Left lung (tissue), 10 donors: ENCODE results near the gene DDRGK1. TPM values are rescaled to one million over a fixed set of nuclear protein-coding genes. Genes with fewer than 3 reads are reported as not detected.
A peak's percentile ranks its signal among the peaks of the same experiment; 100 is the strongest.
"Not testable (repeated sequence)": the region's sequence is repeated elsewhere in the genome, so short reads cannot be mapped to it uniquely, and the experiment has no call there.

ENCODE experiments used
- ATAC-seq: fragments of 200-7000 bp; cut with Tn5 transposase; one replicate; pipeline ENCODE4 v1.9.1; 2020; ENCODE audit warnings: moderate library complexity
- DNase-seq, 4 donors: peaks; one replicate each; pipeline ENCODE4 v3.0.0-alpha.2; 2013 to 2020
- H3K27ac ChIP-seq, 2 donors: fragments of 200-600 bp; sonication (generic) in 1 of 2; one replicate each; pipeline versions ENCODE4 v1.5.0 to v1.8.0; 2020 to 2021
- H3K27me3 ChIP-seq, 2 donors: fragments of 200-600 bp; sonication (generic) in 1 of 2; one replicate each; pipeline versions ENCODE4 v1.5.0 to v1.8.0; 2020 to 2021
- H3K36me3 ChIP-seq, 2 donors: fragments of 200-600 bp; sonication (generic) in 1 of 2; one replicate each; pipeline versions ENCODE4 v1.5.0 to v1.8.0; 2020 to 2021
- H3K4me1 ChIP-seq, 2 donors: fragments of 200-600 bp; one replicate each; pipeline ENCODE4 v1.8.0; 2021
- H3K4me3 ChIP-seq, 2 donors: fragments of 200-600 bp; sonication (generic) in 1 of 2; one replicate each; pipeline versions ENCODE4 v1.5.0 to v1.8.0; 2020 to 2021; ENCODE audit warnings: mild to moderate bottlenecking in 1 of 2
- H3K9me3 ChIP-seq, 2 donors: fragments of 200-600 bp; sonication (generic) in 1 of 2; one replicate each; pipeline versions ENCODE4 v1.5.0 to v1.8.0; 2020 to 2021
- CTCF ChIP-seq, 2 donors: fragments of 200-600 bp; sonication (generic) in 1 of 2; IDR thresholded peaks; one replicate each; pipeline versions ENCODE4 v1.5.0 to v1.8.0; 2021; ENCODE audit warnings: antibody characterized with exemption in 2 of 2
- intact Hi-C, 2 donors: fragments of 100-400 bp; cut with DNase I; formaldehyde crosslinking; loops; one replicate each; pipeline versions ENCODE4 v1.11.2 to v1.14.2; 2022
- polyA plus RNA-seq, 6 donors: library from polyadenylated mRNA; unstranded; fragments of 120-200 nt; gene quantifications; one replicate each; pipeline ENCODE4 v1.2.1, GENCODE V29; 2013; ENCODE audit not compliant: insufficient read length in 6 of 6
- total RNA-seq, 2 donors: library from RNA; stranded (reverse); fragmentation: NEBNext Ultra II Directional; extraction: Animal tissue kit (Norgen Biotek cat#: 25700); gene quantifications; one replicate each; pipeline ENCODE4 v1.2.1, GENCODE V29; 2021
- donor health status: DM: no; HTN: yes; CAD: no.
- donor health status: DM: no; HTN: no; CAD: no.

Gene DDRGK1
- total and polyA plus RNA-seq, 8 donors = 46.6 to 107 (median 50.4) TPM

- DNase-seq (no peak), ATAC-seq (peak; percentile 40)
- Histone ChIP-seq H3K9me3 (no peaks in the 10 kb centered on the region), H3K4me3 (peak overlapping the region in 1 of 2 donors; percentile 96), H3K4me1 (peaks cover 15 to 53% of the 10 kb centered on the region in 2 donors), H3K27ac (peak overlapping the region in 1 of 2 donors; percentile 33), H3K36me3 (peaks cover 0 to 18% of the 10 kb centered on the region in 2 donors), H3K27me3 (no peaks in the 10 kb centered on the region)
- no peak for TF ChIP-seq CTCF (IDR thresholded peaks at IDR 0.05)
- intact Hi-C loops = no loop called here
These were observed 47.5 kb downstream of the DDRGK1 start for GRCh38 chr20:3156811-3157619.

- H3K27ac ChIP-seq, ATAC-seq, intact Hi-C loops: not testable (repeated sequence)
These were observed 52.3 kb downstream of the DDRGK1 start for GRCh38 chr20:3152057-3152644.

GRCh38 chr20:3150908-3151307, 53.6 kb downstream of the DDRGK1 start:
- no peak overlapping the region for H3K27ac ChIP-seq

More at GRCh38 chr20:3152057-3152644, 52.3 kb downstream of the DDRGK1 start:
- not testable (repeated sequence) for H3K9me3 ChIP-seq, H3K4me3 ChIP-seq, DNase-seq, H3K27me3 ChIP-seq
- Histone ChIP-seq H3K4me1 (peaks cover 0 to 35% of the 10 kb centered on the region in 2 donors), H3K36me3 (peaks cover 0 to 48% of the 10 kb centered on the region in 2 donors)

GRCh38 chr20:3146732-3147341, 57.6 kb downstream of the DDRGK1 start:
- H3K4me3 ChIP-seq = no peak overlapping the region
- intact Hi-C loops = no loop called here
- peaks cover 0 to 56% of the 10 kb centered on the region in 2 donors for H3K36me3 ChIP-seq
- TF ChIP-seq CTCF (IDR thresholded peaks at IDR 0.05) = no peak
- no peaks in the 10 kb centered on the region for H3K27me3 ChIP-seq
- DNase-seq (no peak), ATAC-seq (no peak)
- H3K27ac ChIP-seq = no peak overlapping the region
- no peaks in the 10 kb centered on the region for H3K9me3 ChIP-seq
- H3K4me1 ChIP-seq = peaks cover 0 to 6% of the 10 kb centered on the region in 2 donors

More at GRCh38 chr20:3150908-3151307, 53.6 kb downstream of the DDRGK1 start:
- DNase-seq = no peak
- Histone ChIP-seq H3K4me3 (no peak overlapping the region), H3K9me3 (no peaks in the 10 kb centered on the region), H3K36me3 (peaks cover 0 to 61% of the 10 kb centered on the region in 2 donors), H3K4me1 (peaks cover 0 to 23% of the 10 kb centered on the region in 2 donors), H3K27me3 (no peaks in the 10 kb centered on the region)
- TF ChIP-seq CTCF (IDR thresholded peaks at IDR 0.05) = no peak
- no peak for ATAC-seq
- intact Hi-C loops = no loop called here

- Histone ChIP-seq H3K4me3 (no peak overlapping the region), H3K27me3 (no peaks in the 10 kb centered on the region), H3K36me3 (peaks cover 0 to 22% of the 10 kb centered on the region in 2 donors), H3K4me1 (no peaks in the 10 kb centered on the region), H3K27ac (no peak overlapping the region), H3K9me3 (no peaks in the 10 kb centered on the region)
- intact Hi-C loops = no loop called here
- DNase-seq = no peak
- TF ChIP-seq CTCF (IDR thresholded peaks at IDR 0.05) = no peak
- ATAC-seq = no peak
These were observed 62.7 kb downstream of the DDRGK1 start for GRCh38 chr20:3141757-3142156.

Other genes with a start within 250 kb of the DDRGK1 start
- under 1 TPM in 1 of 2 donors, not detected in 1; 0.63 TPM for gene GNRH2, start 161.1 kb downstream of the DDRGK1 start, total RNA-seq
- gene GNRH2, start 161.1 kb downstream of the DDRGK1 start, polyA plus RNA-seq = 1 to 10 TPM in 1 of 6 donors, under 1 TPM in 4, not detected in 1; 0.52 to 1.4 (median 0.66) TPM
- 10 to 100 TPM; 37.4 to 40.4 TPM for gene MRPS26, start 158.6 kb downstream of the DDRGK1 start, total RNA-seq
- gene MRPS26, start 158.6 kb downstream of the DDRGK1 start, polyA plus RNA-seq = 10 to 100 TPM; 36.0 to 57.0 (median 47.6) TPM
- gene OXT, start 133.1 kb downstream of the DDRGK1 start, total RNA-seq = under 1 TPM in 1 of 2 donors, not detected in 1; 0.55 TPM
- gene OXT, start 133.1 kb downstream of the DDRGK1 start, polyA plus RNA-seq = not detected
- not detected for gene AVP, start 120.0 kb downstream of the DDRGK1 start, total RNA-seq
- gene AVP, start 120.0 kb downstream of the DDRGK1 start, polyA plus RNA-seq = not detected
- gene FASTKD5, start 44.8 kb downstream of the DDRGK1 start, total RNA-seq = 10 to 100 TPM; 17.3 to 19.0 TPM
- 10 to 100 TPM; 10.7 to 14.1 (median 13.4) TPM for gene FASTKD5, start 44.8 kb downstream of the DDRGK1 start, polyA plus RNA-seq
- gene UBOX5, start 44.8 kb downstream of the DDRGK1 start, total RNA-seq = 1 to 10 TPM; 5.2 TPM
- gene UBOX5, start 44.8 kb downstream of the DDRGK1 start, polyA plus RNA-seq = 1 to 10 TPM; 7.8 to 9.8 (median 9.4) TPM
- gene LZTS3, start 31.1 kb downstream of the DDRGK1 start, total RNA-seq = 10 to 100 TPM; 12.3 to 21.0 TPM
- gene LZTS3, start 31.1 kb downstream of the DDRGK1 start, polyA plus RNA-seq = 10 to 100 TPM in 1 of 6 donors, 1 to 10 TPM in 5; 7.1 to 11.8 (median 9.1) TPM
- 10 to 100 TPM; 45.7 to 48.0 TPM for gene ITPA, start 4.8 kb upstream of the DDRGK1 start, total RNA-seq
- 10 to 100 TPM; 43.5 to 63.7 (median 51.9) TPM for gene ITPA, start 4.8 kb upstream of the DDRGK1 start, polyA plus RNA-seq
- 1 to 10 TPM; 3.5 to 4.8 TPM for gene SLC4A11, start 34.5 kb upstream of the DDRGK1 start, total RNA-seq
- gene SLC4A11, start 34.5 kb upstream of the DDRGK1 start, polyA plus RNA-seq = 1 to 10 TPM in 1 of 6 donors, under 1 TPM in 5; 0.44 to 1.4 (median 0.88) TPM
- 10 to 100 TPM; 16.9 to 20.3 TPM for gene DNAAF9, start 203.0 kb upstream of the DDRGK1 start, total RNA-seq
- gene DNAAF9, start 203.0 kb upstream of the DDRGK1 start, polyA plus RNA-seq = 10 to 100 TPM; 24.8 to 26.3 (median 25.4) TPM